Measurements from ENCODE around the gene STOML3. TPM values are rescaled to one million over a fixed set of nuclear protein-coding genes. Genes with fewer than 3 reads are reported as not detected.
A peak's percentile ranks its signal among the peaks of the same experiment; 100 is the strongest.

Gene STOML3
- total RNA-seq, 1 experiment from 2014 or later, result not detected

GRCh38 chr13:39023761-39024160, 33.1 kb upstream of the STOML3 start:
- peaks cover 63% of the 10 kb centered on the region for H3K4me1 Mint-ChIP-seq
- no peaks in the 10 kb centered on the region for H3K27me3 Mint-ChIP-seq (ENCODE audit: low read depth)
- H3K4me3 Mint-ChIP-seq, result peak overlapping the region; percentile 32
- H3K9me3 Mint-ChIP-seq, result no peaks in the 10 kb centered on the region
- TF ChIP-seq, protein P1, sequence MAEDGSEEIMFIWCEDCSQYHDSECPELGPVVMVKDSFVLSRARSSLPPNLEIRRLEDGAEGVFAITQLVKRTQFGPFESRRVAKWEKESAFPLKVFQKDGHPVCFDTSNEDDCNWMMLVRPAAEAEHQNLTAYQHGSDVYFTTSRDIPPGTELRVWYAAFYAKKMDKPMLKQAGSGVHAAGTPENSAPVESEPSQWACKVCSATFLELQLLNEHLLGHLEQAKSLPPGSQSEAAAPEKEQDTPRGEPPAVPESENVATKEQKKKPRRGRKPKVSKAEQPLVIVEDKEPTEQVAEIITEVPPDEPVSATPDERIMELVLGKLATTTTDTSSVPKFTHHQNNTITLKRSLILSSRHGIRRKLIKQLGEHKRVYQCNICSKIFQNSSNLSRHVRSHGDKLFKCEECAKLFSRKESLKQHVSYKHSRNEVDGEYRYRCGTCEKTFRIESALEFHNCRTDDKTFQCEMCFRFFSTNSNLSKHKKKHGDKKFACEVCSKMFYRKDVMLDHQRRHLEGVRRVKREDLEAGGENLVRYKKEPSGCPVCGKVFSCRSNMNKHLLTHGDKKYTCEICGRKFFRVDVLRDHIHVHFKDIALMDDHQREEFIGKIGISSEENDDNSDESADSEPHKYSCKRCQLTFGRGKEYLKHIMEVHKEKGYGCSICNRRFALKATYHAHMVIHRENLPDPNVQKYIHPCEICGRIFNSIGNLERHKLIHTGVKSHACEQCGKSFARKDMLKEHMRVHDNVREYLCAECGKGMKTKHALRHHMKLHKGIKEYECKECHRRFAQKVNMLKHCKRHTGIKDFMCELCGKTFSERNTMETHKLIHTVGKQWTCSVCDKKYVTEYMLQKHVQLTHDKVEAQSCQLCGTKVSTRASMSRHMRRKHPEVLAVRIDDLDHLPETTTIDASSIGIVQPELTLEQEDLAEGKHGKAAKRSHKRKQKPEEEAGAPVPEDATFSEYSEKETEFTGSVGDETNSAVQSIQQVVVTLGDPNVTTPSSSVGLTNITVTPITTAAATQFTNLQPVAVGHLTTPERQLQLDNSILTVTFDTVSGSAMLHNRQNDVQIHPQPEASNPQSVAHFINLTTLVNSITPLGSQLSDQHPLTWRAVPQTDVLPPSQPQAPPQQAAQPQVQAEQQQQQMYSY (CRISPR knock-in tag; IDR thresholded peaks at IDR 0.05), result no peak
- TF ChIP-seq KAT7 (CRISPR knock-in tag; IDR thresholded peaks at IDR 0.05; ENCODE audit: borderline replicate concordance) (no peak), ERG (CRISPR knock-in tag; IDR thresholded peaks at IDR 0.05) (no peak), CBFB (CRISPR knock-in tag; IDR thresholded peaks at IDR 0.05; ENCODE audit: low read depth) (no peak), TEAD1 (CRISPR knock-in tag; IDR thresholded peaks at IDR 0.05) (no peak)
- H3K27ac Mint-ChIP-seq, result peak overlapping the region; percentile 99
- peaks cover 66% of the 10 kb centered on the region for H3K36me3 Mint-ChIP-seq
- POLR2A ChIA-PET, result interaction anchor here (1.7 kb wide), 1 partner anchor 13 kb away, joined by 10 read pairs; the partner anchor contains the start of gene PROSER1
- CTCF ChIA-PET, result interaction anchor here (0.6 to 1.3 kb wide), 3 partner anchors 11 to 318 kb away, joined by 3 to 5 read pairs (median 3); no protein-coding TSS in a partner anchor
- ATAC-seq (peak; percentile 38), DNase-seq (ENCODE audit: low spot score) (no peak)

DNA sequence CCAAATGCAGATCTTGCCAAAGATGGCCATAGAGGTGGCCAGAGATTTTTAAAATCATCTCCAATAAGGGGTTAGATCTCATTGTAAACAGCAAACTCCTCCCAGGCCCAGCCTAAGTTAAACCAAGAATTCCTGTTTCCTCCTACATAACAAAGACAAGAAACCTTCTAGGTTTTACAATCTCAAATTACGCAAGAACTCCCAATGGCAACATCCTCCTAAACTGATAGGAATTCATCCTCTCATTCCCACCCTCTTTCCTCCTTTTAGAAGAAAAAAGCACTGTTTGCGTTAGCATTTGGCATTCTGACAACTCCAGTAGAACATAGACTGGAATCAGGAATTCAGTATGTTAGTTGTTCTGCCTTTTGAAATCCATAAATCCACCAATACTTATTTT, 32.7 kb upstream of the STOML3 start:
- ChIA-PET POLR2A (interaction anchor here (1.7 kb wide), 1 partner anchor 14 kb away, joined by 10 read pairs; the partner anchor contains the start of gene PROSER1), CTCF (no interaction called here)
- no peaks in the 10 kb centered on the region for H3K9me3 Mint-ChIP-seq
- peak overlapping the region; percentile 99 for H3K27ac Mint-ChIP-seq
- TF ChIP-seq, protein P2, sequence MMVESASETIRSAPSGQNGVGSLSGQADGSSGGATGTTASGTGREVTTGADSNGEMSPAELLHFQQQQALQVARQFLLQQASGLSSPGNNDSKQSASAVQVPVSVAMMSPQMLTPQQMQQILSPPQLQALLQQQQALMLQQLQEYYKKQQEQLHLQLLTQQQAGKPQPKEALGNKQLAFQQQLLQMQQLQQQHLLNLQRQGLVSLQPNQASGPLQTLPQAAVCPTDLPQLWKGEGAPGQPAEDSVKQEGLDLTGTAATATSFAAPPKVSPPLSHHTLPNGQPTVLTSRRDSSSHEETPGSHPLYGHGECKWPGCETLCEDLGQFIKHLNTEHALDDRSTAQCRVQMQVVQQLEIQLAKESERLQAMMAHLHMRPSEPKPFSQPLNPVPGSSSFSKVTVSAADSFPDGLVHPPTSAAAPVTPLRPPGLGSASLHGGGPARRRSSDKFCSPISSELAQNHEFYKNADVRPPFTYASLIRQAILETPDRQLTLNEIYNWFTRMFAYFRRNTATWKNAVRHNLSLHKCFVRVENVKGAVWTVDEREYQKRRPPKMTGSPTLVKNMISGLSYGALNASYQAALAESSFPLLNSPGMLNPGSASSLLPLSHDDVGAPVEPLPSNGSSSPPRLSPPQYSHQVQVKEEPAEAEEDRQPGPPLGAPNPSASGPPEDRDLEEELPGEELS (CRISPR knock-in tag; IDR thresholded peaks at IDR 0.05), result no peak
- TF ChIP-seq USF2 (CRISPR knock-in tag; IDR thresholded peaks at IDR 0.05) (no peak), RELA (CRISPR knock-in tag; IDR thresholded peaks at IDR 0.05; ENCODE audit: borderline replicate concordance) (no peak), TCF7 (CRISPR knock-in tag; IDR thresholded peaks at IDR 0.05; ENCODE audit: low read depth) (no peak), ZNF121 (CRISPR knock-in tag; IDR thresholded peaks at IDR 0.05) (no peak), SP1 (CRISPR knock-in tag; conservative IDR thresholded peaks at IDR 0.05) (no peak), NR1H2 (CRISPR knock-in tag; IDR thresholded peaks at IDR 0.05) (no peak), PRRX2 (CRISPR knock-in tag; IDR thresholded peaks at IDR 0.05) (no peak), ARID4B (CRISPR knock-in tag; IDR thresholded peaks at IDR 0.05; ENCODE audit: borderline replicate concordance) (no peak)
- TF ChIP-seq, protein P3, sequence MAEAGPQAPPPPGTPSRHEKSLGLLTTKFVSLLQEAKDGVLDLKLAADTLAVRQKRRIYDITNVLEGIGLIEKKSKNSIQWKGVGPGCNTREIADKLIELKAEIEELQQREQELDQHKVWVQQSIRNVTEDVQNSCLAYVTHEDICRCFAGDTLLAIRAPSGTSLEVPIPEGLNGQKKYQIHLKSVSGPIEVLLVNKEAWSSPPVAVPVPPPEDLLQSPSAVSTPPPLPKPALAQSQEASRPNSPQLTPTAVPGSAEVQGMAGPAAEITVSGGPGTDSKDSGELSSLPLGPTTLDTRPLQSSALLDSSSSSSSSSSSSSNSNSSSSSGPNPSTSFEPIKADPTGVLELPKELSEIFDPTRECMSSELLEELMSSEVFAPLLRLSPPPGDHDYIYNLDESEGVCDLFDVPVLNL (CRISPR knock-in tag; IDR thresholded peaks at IDR 0.05; ENCODE audit: borderline replicate concordance, low read depth), result no peak
- TF ChIP-seq, protein P4, sequence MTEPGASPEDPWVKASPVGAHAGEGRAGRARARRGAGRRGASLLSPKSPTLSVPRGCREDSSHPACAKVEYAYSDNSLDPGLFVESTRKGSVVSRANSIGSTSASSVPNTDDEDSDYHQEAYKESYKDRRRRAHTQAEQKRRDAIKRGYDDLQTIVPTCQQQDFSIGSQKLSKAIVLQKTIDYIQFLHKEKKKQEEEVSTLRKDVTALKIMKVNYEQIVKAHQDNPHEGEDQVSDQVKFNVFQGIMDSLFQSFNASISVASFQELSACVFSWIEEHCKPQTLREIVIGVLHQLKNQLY (CRISPR knock-in tag; IDR thresholded peaks at IDR 0.05), result no peak
- peaks cover 63% of the 10 kb centered on the region for H3K4me1 Mint-ChIP-seq
- peak; percentile 89 for ATAC-seq
- H3K27me3 Mint-ChIP-seq (ENCODE audit: low read depth), result no peaks in the 10 kb centered on the region
- peaks cover 64% of the 10 kb centered on the region for H3K36me3 Mint-ChIP-seq
- no peak for DNase-seq (ENCODE audit: low spot score)
- H3K4me3 Mint-ChIP-seq, result peak overlapping the region; percentile 32
